Breast epithelium (tissue), 4 donors: ENCODE measurements around the gene ENOX1. TPM values are rescaled to one million over a fixed set of nuclear protein-coding genes. Genes with fewer than 3 reads are reported as not detected.

Experiments
- DNase-seq, 2 donors: peaks; one replicate each; pipeline ENCODE4 v3.0.0-alpha.2; 2019; ENCODE audit warnings: low spot score in 2 of 2
- H3K27ac ChIP-seq, 2 donors: fragments of 200-600 bp; sonication (generic) in 1 of 2; one replicate each; pipeline ENCODE4 v1.5.1; 2016 to 2019; ENCODE audit warnings: mild to moderate bottlenecking in 1 of 2
- H3K27me3 ChIP-seq, 2 donors: fragments of 200-600 bp; sonication (generic) in 1 of 2; one replicate each; pipeline versions ENCODE4 v1.5.1 to v1.6.0; 2017 to 2019; ENCODE audit warnings: control low read depth in 1 of 2, mild to moderate bottlenecking in 1 of 2
- H3K36me3 ChIP-seq: fragments of 200-600 bp; one replicate; pipeline ENCODE4 v1.5.1; 2019
- H3K4me1 ChIP-seq, 2 donors: fragments of 200-600 bp; sonication (generic); one replicate each; pipeline ENCODE4 v1.5.1; 2016 to 2019; ENCODE audit warnings: control low read depth in 1 of 2
- H3K4me3 ChIP-seq, 3 donors: fragments of 200-600 bp; sonication (generic); 1 replicate in 2 of 3; 2 replicates in 1 of 3; pipeline ENCODE4 v1.5.1; 2016 to 2019; ENCODE audit warnings: mild to moderate bottlenecking in 3 of 3, moderate library complexity in 2 of 3
- H3K9me3 ChIP-seq, 2 donors: fragments of 200-600 bp; sonication (generic) in 1 of 2; one replicate each; pipeline ENCODE4 v1.5.1; 2016 to 2019; ENCODE audit warnings: control low read depth in 1 of 2
- CTCF ChIP-seq, 3 donors: fragments of 450-650 bp; IDR thresholded peaks; one replicate each; pipeline ENCODE4 v1.5.1; 2016 to 2017; ENCODE audit warnings: antibody characterized with exemption in 3 of 3, mild to moderate bottlenecking in 3 of 3, moderate library complexity in 3 of 3
- POLR2A ChIP-seq: fragments of 450-650 bp; IDR thresholded peaks from one replicate; pipeline ENCODE4 v1.6.1; 2016; ENCODE audit warnings: antibody characterized with exemption, mild to moderate bottlenecking, moderate library complexity
- POLR2AphosphoS5 ChIP-seq, 3 donors: sonication (generic); formaldehyde crosslinking; IDR thresholded peaks; one replicate each; pipeline ENCODE4 v1.6.1; 2017; ENCODE audit warnings: antibody characterized with exemption in 3 of 3
- intact Hi-C: fragments of 100-400 bp; cut with DNase I; formaldehyde crosslinking; loops from one replicate; pipeline ENCODE4 v1.15.1; 2023; ENCODE audit warnings: low total_unique reads
- total RNA-seq, 3 donors: library from RNA; depleted of rRNA; stranded (reverse); fragments of >200 nt; gene quantifications; one replicate each; pipeline ENCODE4 v1.1.0, GENCODE V29; 2016

The ENOX1 gene
- total RNA-seq, 3 donors from 2014 or later, result 1.9 to 2.3 (median 2.0) TPM

DNA sequence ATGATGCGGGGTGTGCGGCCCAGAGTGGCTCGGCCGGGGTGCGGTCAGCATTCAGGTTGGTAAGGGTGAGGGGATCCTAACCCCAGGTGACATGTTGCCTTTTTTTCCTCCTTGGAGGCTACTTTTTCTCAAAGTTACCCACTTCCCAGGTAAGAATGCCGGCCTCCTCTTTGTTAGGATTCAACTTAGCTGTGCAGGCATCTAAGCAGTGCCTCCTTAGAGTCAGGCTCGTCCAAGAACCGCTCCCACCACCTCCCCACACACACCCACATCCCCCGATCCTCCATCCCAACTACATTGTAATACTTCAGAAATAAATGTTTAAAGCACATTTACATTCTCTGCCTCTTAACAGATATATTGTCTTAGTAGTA lies 733 bp upstream of the ENOX1 start:
- Histone ChIP-seq H3K4me1 (no peaks in the 10 kb centered on the region), H3K27me3 (no peaks in the 10 kb centered on the region), H3K9me3 (no peaks in the 10 kb centered on the region), H3K27ac (peak overlapping the region in 1 of 2 donors; percentile 0), H3K36me3 (no peaks in the 10 kb centered on the region), H3K4me3 (peak overlapping the region; percentile 56 to 73 (median 66))
- intact Hi-C loops, result no loop called here
- DNase-seq, result no peak
- TF ChIP-seq CTCF (IDR thresholded peaks at IDR 0.05) (no peak), POLR2A (no peak), POLR2AphosphoS5 (IDR thresholded peaks at IDR 0.05) (no peak)

DNA sequence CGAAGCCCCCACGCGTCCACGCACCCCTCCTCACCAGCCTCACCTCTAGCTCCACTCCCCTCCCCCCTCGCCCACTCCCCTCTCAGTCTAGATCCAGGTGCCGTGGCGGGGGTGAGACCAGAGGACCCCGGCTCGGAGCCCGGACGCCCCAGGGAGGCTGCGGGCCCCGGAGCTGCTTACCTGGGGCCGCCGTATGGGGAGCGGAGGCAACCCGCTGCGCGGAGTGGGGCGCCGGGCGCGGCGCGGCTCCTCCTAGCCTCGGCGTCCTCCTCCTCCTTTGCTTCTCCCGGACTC lies 353 bp downstream of the ENOX1 start:
- no peak for DNase-seq
- Histone ChIP-seq H3K27me3 (no peaks in the 10 kb centered on the region), H3K36me3 (no peaks in the 10 kb centered on the region), H3K4me1 (no peaks in the 10 kb centered on the region), H3K9me3 (no peaks in the 10 kb centered on the region), H3K4me3 (peak overlapping the region; percentile 56 to 73 (median 66)), H3K27ac (peak overlapping the region; percentile 13 to 36)
- TF ChIP-seq POLR2A, result no peak
- TF ChIP-seq POLR2AphosphoS5 (IDR thresholded peaks at IDR 0.05), result no peak
- TF ChIP-seq CTCF (IDR thresholded peaks at IDR 0.05), result no peak
- intact Hi-C loops, result no loop called here

GRCh38 chr13:43785650-43786471 lies 911 bp downstream of the ENOX1 start:
- H3K27me3 ChIP-seq, result no peaks in the 10 kb centered on the region
- no peak for TF ChIP-seq POLR2AphosphoS5 (IDR thresholded peaks at IDR 0.05)
- no peak for TF ChIP-seq CTCF (IDR thresholded peaks at IDR 0.05)
- TF ChIP-seq POLR2A, result no peak
- peak; percentile 30 to 68 for DNase-seq
- intact Hi-C loops, result no loop called here
- H3K4me1 ChIP-seq, result no peaks in the 10 kb centered on the region
- peak overlapping the region; percentile 36 to 45 for H3K27ac ChIP-seq
- H3K4me3 ChIP-seq, result peak overlapping the region; percentile 56 to 73 (median 66)
- no peaks in the 10 kb centered on the region for H3K36me3 ChIP-seq
- no peaks in the 10 kb centered on the region for H3K9me3 ChIP-seq

GRCh38 chr13:43785261-43785649 lies 1.5 kb downstream of the ENOX1 start:
- Histone ChIP-seq H3K27me3 (no peaks in the 10 kb centered on the region), H3K9me3 (no peaks in the 10 kb centered on the region), H3K4me3 (peak overlapping the region in 2 of 3 donors; percentile 66 to 73), H3K27ac (peak overlapping the region in 1 of 2 donors; percentile 45), H3K36me3 (no peaks in the 10 kb centered on the region), H3K4me1 (no peaks in the 10 kb centered on the region)
- TF ChIP-seq POLR2A (no peak), CTCF (IDR thresholded peaks at IDR 0.05) (no peak), POLR2AphosphoS5 (IDR thresholded peaks at IDR 0.05) (no peak)
- DNase-seq, result no peak
- intact Hi-C loops, result no loop called here

DNA sequence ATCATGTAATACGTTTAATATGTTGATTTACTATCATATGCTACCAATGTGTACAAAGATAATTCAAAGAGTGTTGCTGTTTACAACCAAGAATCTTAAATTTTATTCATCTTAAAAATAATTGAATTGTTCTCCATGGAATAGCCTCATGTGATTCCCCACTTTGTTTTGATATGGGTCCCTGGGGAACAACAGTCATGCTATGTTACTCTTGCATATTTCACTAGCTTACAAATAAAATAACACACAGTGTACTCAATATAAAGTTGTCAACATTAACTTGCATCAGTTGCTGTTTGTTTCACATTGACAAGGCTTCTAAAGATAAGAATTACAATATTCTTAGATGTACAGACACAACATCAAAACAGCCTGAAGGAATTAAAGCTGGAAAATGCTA lies 2.3 kb downstream of the ENOX1 start:
- no peaks in the 10 kb centered on the region for H3K9me3 ChIP-seq
- intact Hi-C loops, result no loop called here
- H3K27ac ChIP-seq, result no peak overlapping the region
- no peak for DNase-seq
- TF ChIP-seq POLR2AphosphoS5 (IDR thresholded peaks at IDR 0.05) (no peak), CTCF (IDR thresholded peaks at IDR 0.05) (no peak)
- no peaks in the 10 kb centered on the region for H3K27me3 ChIP-seq
- H3K4me1 ChIP-seq, result no peaks in the 10 kb centered on the region
- no peak overlapping the region for H3K4me3 ChIP-seq
- H3K36me3 ChIP-seq, result no peaks in the 10 kb centered on the region
